K562 (cell line): Measurements from ENCODE around the gene NLRC3. TPM values are rescaled to one million over a fixed set of nuclear protein-coding genes. Genes with fewer than 3 reads are reported as not detected.

Source experiments
- CUX1 ChIP-seq: fragments of 200-800 bp; sonication (Bioruptor generic); IDR thresholded peaks from 2 replicates; pipeline ENCODE4 v1.6.1; 2016; ENCODE audit warnings: missing genetic modification characterization, missing compliant biosample characterization
- FOXK1 ChIP-seq: sonication (generic); formaldehyde crosslinking; IDR thresholded peaks from 2 replicates; pipeline ENCODE4 v1.8.0; 2022; ENCODE audit warnings: missing genetic modification reagents, mild to moderate bottlenecking, borderline replicate concordance
- NFATC3 ChIP-seq: fragments of 450-650 bp; IDR thresholded peaks from 2 replicates; pipeline ENCODE4 v1.6.1; 2017; ENCODE audit warnings: mild to moderate bottlenecking
- RERE ChIP-seq: sonication (generic); formaldehyde crosslinking; IDR thresholded peaks from 2 replicates; pipeline ENCODE4 v1.8.0; 2023; ENCODE audit warnings: missing genetic modification reagents, mild to moderate bottlenecking, borderline replicate concordance
- RREB1 ChIP-seq: fragments of 250-450 bp; sonication (Bioruptor Pico); IDR thresholded peaks from 2 replicates; pipeline ENCODE4 v1.4.0; 2020
- TCF7 ChIP-seq: sonication (generic); IDR thresholded peaks from 2 replicates; pipeline ENCODE4 v1.6.1; 2016; ENCODE audit warnings: antibody characterized with exemption, borderline replicate concordance
- ZC3H4 ChIP-seq: sonication (generic); formaldehyde crosslinking; IDR thresholded peaks from 2 replicates; pipeline ENCODE4 v1.9.0; 2021; ENCODE audit warnings: missing genetic modification reagents, borderline replicate concordance
- ZNF274 ChIP-seq: IDR thresholded peaks from 2 replicates; pipeline ENCODE4 v1.6.1; 2011; ENCODE audit warnings: low read depth, mild to moderate bottlenecking, low read length, moderate library complexity, borderline replicate concordance
- ZNF436 ChIP-seq: fragments of 250-450, 450-650 bp; sonication (Bioruptor Pico); formaldehyde crosslinking; IDR thresholded peaks from 2 replicates; pipeline ENCODE4 v1.7.0; 2020; ENCODE audit warnings: mild to moderate bottlenecking
- ZNF75A ChIP-seq: fragments of 450-650 bp; formaldehyde crosslinking; IDR thresholded peaks from 2 replicates; pipeline ENCODE4 v1.4.0; 2020; ENCODE audit warnings: mild to moderate bottlenecking
- polyA plus RNA-seq, 8 experiments: library from polyadenylated mRNA; depleted of rRNA in 4 of 8; stranded (reverse) in 5 of 8; unstranded in 3 of 8; fragments of >200 nt; fragmentation: Nextera tagmentation in 2 of 8; fragmentation: Illumina TruSeq in 1 of 8; extraction: Ambion mirVana in 2 of 8; extraction: Trizol in 1 of 8; gene quantifications; 2 replicates each; pipeline versions ENCODE4 v1.2.1 to v1.2.3, GENCODE V29; 2011 to 2014; ENCODE audit warnings: inconsistent platforms in 1 of 8, missing spikeins in 1 of 8
- total RNA-seq, 7 experiments: library from RNA; depleted of rRNA in 6 of 7; stranded (reverse); fragments of >200 nt in 6 of 7; fragmentation: Illumina TruSeq in 2 of 7; extraction: Trizol in 2 of 7; gene quantifications; 2 replicates each; pipeline versions ENCODE4 v1.2.1 to v1.2.3, GENCODE V29; 2011 to 2021; ENCODE audit warnings: low replicate concordance in 1 of 7

The NLRC3 gene
- total and polyA plus RNA-seq, 9 of the 15 experiments (the other 6 are each of a cell fraction or from before 2014, with no cell fraction given) = 0.03 to 0.13 (median 0.03) TPM; not detected in 4

- TF ChIP-seq RREB1 (CRISPR knock-in tag) (0 out of 2 replicates have a peak, but pooled peaks have one; percentile 35), CUX1 (no peak), ZNF274 (no peak), FOXK1 (CRISPR knock-in tag) (no peak), ZC3H4 (no peak), RERE (CRISPR knock-in tag) (no peak), TCF7 (no peak), ZNF436 (CRISPR knock-in tag) (no peak), ZNF75A (CRISPR knock-in tag) (no peak), NFATC3 (no peak)
Measured at GRCh38 chr16:3611146-3611975, 34.2 kb upstream of the NLRC3 start, which contains the start of gene SLX4 (continued).
